SKM-1 (cell line): ENCODE results near the gene HSF5.

Source experiments
- DNase-seq: peaks from one replicate; lab custom pipeline; 2025; ENCODE audit not compliant: unreplicated experiment; lab: John Stamatoyannopoulos, UW

The HSF5 gene

GRCh38 chr17:58487589-58488427, at the start of gene HSF5:
TSS of gene HSF5 (minus strand) at chr17:58488408. CDS start at chr17:58488274, 134 bp downstream.
- no peak for DNase-seq

GRCh38 chr17:58537266-58537665, 49.1 kb upstream of the HSF5 start:
- DNase-seq = no peak

- no peak for DNase-seq
Observed at GRCh38 chr17:58536542-58536941, 48.3 kb upstream of the HSF5 start.

- DNase-seq = no peak
Observed at GRCh38 chr17:58535431-58535830, 47.2 kb upstream of the HSF5 start.

- DNase-seq = peak; percentile 80
Observed at GRCh38 chr17:58534901-58535421, 46.8 kb upstream of the HSF5 start.

GRCh38 chr17:58534331-58534730, 46.1 kb upstream of the HSF5 start:
- DNase-seq = no peak

- DNase-seq = no peak
Observed at GRCh38 chr17:58533616-58534188, 45.5 kb upstream of the HSF5 start.

- DNase-seq = no peak
Observed at GRCh38 chr17:58532555-58532951, 44.3 kb upstream of the HSF5 start.

- DNase-seq = no peak
Observed at GRCh38 chr17:58531661-58532554, 43.7 kb upstream of the HSF5 start.

GRCh38 chr17:58531122-58531521, 42.9 kb upstream of the HSF5 start:
- no peak for DNase-seq

- DNase-seq = no peak
Observed at GRCh38 chr17:58530655-58531054, 42.4 kb upstream of the HSF5 start.

- DNase-seq = no peak
Observed at GRCh38 chr17:58529275-58529674, 41.1 kb upstream of the HSF5 start.

GRCh38 chr17:58528443-58528842, 40.2 kb upstream of the HSF5 start:
- no peak for DNase-seq

GRCh38 chr17:58527949-58528348, 39.7 kb upstream of the HSF5 start:
- no peak for DNase-seq

- peak; percentile 16 for DNase-seq
Observed at GRCh38 chr17:58527306-58527705, 39.1 kb upstream of the HSF5 start.

- DNase-seq = no peak
Observed at GRCh38 chr17:58525239-58525638, 37.0 kb upstream of the HSF5 start.

- no peak for DNase-seq
Observed at GRCh38 chr17:58521680-58522079, 33.5 kb upstream of the HSF5 start.

GRCh38 chr17:58520843-58521430, 32.7 kb upstream of the HSF5 start:
- no peak for DNase-seq

GRCh38 chr17:58517928-58518609, 29.9 kb upstream of the HSF5 start:
- peak; percentile 99 for DNase-seq

GRCh38 chr17:58517378-58517927, 29.2 kb upstream of the HSF5 start:
- DNase-seq = no peak
